GM20000 (cell line): ENCODE results near the gene OGFOD2.

Experiments used
- DNase-seq: peaks from one replicate; pipeline ENCODE4 v3.0.0; 2012; ENCODE audit warnings: low spot score
- TF ChIP-seq, protein P1 (sequence below): IDR thresholded peaks from 2 replicates; pipeline ENCODE4 v1.5.1; 2012; ENCODE audit warnings: mild to moderate bottlenecking, control low read depth; ENCODE audit errors: extremely low read depth, missing control alignments

Gene OGFOD2

DNA sequence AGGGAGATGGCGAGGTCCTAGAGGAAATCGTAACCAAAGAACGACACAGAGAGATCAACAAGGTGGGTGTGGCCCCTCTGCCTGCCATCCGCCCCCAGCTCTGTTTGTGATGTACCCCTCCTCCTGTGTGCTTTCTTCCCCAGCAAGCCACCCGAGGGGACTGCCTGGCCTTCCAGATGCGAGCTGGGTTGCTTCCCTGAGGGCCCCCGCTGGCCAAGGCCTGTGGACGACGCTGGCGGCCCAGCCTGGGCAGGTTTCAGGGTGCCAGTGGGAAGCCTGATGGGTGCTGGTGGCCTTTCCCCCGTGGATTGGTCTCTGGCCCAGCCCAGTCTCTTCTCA is 7.4 kb downstream of the OGFOD2 start:
- TF ChIP-seq, protein P1, sequence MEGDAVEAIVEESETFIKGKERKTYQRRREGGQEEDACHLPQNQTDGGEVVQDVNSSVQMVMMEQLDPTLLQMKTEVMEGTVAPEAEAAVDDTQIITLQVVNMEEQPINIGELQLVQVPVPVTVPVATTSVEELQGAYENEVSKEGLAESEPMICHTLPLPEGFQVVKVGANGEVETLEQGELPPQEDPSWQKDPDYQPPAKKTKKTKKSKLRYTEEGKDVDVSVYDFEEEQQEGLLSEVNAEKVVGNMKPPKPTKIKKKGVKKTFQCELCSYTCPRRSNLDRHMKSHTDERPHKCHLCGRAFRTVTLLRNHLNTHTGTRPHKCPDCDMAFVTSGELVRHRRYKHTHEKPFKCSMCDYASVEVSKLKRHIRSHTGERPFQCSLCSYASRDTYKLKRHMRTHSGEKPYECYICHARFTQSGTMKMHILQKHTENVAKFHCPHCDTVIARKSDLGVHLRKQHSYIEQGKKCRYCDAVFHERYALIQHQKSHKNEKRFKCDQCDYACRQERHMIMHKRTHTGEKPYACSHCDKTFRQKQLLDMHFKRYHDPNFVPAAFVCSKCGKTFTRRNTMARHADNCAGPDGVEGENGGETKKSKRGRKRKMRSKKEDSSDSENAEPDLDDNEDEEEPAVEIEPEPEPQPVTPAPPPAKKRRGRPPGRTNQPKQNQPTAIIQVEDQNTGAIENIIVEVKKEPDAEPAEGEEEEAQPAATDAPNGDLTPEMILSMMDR, result no peak
- DNase-seq, result no peak

DNA sequence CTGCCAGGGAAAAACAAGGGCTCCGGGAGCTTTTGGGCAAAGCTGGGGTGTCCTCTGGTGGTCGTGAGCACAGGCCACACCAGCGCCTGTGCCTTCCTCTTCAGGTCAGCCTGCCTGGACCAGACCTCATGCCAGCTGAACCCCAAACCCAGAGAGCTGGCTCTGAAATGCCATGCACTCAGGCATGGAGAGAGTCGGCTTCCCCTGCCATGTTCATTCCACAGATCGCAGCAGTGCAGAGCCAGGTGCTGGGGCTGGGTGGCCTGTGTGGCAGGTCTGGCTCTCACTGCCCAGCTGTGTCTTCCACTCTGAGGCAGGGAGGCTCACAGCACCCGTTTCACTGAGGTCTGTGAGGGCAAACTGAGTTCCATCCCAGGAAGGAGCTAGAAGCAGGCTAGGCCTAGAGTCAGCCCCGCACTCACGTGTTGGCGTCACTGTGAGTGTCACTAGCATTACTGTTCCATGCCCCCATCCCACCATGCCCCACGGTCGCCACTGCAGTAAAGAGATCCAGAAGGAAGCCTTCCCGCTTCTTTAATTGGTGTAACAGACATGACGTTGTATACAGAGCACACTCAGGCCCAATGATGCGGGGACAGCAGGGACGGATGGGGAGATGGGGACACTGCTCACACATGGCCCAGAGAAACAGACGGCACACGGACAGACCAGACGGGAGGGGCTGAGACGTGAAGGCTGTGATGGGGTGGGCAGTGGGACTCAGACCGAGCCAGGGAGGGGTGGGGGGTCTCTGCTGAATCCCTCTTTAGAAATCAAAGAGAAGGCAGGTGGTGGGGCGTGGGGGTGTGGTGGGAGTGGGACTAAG is 8.1 kb downstream of the OGFOD2 start:
- TF ChIP-seq, protein P1, result no peak

DNA sequence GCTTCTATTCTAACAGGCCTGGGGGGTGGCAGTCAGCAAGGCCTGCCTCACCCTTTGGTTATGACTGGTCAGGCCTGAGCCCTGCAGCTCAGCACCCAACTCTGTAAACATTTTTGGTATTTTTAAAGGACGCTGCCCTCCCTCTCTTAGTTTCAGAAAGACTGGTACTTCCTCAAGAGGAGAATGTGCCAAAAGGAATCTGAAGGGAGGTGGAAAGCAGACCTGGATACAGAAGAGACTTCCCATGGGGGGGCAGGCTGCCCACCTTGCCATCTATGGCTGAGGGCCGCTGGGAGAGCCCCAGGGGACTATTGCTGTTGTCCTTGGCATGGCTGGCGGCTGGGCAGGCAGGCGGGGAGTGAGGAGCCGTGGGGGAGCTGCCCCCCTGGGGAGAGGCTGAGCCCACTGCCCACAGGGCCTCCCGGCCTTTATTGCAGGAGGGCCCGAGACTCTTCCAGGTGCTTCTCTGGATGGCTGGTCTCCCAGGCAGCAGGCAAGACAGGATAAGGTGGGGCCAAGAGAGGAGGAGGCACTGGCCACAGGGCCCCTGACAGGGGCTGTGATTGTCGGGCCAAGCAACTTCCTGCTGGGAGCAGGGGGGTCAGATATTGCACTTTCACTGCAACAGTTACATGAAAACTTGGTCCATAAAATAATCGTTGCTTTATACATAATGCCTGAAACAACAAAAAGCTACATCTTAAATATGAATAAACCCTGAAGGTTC is 8.9 kb downstream of the OGFOD2 start:
- TF ChIP-seq, protein P1, result no peak
- DNase-seq, result no peak

More for the DNA sequence above, 8.1 kb downstream of the OGFOD2 start:
- DNase-seq, result no peak

DNA sequence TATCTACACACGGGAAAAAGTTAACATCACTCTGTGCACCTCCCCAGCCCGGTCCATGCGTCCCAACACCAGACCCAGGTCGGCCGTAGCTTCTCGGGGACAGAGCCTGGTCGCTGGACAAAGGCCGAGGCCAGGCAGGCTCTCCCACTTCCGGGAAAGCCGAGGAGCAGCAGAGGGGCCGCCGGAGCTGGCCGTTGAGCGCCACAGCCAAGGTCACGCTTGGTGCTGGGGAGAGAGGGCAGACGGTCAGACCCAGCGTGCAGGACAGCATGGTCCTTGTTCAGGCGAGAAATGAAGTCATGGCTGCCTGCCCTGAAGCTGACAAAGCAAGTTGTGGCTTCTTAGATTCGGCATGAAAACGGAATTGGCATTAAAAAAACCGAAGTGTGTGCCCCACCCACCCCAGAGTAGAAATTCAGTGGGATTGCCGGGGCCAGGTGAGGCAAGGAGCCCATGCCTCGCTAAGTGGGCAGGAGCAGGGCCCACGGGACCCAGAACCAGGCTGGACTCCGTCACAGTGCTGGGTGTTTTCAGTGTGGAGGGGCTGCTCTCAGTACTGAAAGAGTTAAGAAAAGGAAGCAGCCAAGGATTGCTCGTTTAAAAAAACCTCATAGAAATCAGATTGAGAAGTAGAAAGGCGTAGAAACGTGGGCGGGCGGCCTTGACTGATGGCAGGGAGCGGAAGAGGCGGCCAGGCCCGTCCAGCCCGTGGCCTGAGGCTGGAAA is 9.7 kb downstream of the OGFOD2 start:
- TF ChIP-seq, protein P1, result no peak
- DNase-seq, result peak; percentile 23

DNA sequence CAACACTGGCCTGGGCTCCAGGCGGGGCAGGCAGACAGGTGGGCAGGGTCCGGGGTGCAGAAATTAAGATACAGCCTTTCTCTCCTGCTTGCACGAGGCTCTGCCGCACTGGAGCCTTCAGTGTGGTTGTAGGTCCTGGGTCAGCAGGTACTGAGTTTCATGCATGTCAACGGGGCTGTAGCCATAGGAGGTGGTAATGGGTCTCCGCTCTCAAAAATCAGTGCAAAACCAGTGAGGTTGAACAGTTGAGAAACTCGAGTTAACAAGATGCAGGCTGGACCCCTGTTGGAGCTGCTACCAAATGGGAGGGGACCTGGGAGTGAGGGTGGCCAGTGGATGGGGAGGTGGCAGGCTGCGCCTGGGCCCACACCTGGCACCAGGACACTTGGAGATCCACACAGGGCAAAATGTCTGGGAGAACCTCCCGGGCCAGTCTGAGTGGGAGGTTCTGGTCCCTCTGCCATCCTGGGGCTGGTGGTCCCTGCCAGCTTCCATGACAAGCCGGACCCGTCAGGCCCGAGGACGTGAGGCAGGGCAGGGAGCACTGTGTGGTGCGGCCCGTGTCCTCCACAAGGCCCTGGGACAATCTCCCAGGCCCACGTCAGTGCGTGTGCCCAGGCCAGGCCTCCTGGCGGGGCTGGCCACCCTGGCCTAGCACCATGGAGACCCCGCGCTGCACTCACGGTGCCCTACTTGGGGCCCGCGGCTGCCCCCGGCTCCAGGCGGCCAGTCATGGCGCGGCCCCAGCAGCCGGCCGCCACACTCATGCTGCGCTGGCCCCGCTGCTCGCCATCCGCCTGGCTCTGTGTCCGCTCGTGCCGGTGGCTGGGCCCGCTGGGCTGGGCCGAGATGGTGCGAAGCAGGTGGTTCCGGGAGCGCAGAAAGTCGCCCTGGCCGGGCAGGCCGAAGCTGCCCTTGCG is 10.6 kb downstream of the OGFOD2 start:
- TF ChIP-seq, protein P1, result no peak
- peak; percentile 32 for DNase-seq

DNA sequence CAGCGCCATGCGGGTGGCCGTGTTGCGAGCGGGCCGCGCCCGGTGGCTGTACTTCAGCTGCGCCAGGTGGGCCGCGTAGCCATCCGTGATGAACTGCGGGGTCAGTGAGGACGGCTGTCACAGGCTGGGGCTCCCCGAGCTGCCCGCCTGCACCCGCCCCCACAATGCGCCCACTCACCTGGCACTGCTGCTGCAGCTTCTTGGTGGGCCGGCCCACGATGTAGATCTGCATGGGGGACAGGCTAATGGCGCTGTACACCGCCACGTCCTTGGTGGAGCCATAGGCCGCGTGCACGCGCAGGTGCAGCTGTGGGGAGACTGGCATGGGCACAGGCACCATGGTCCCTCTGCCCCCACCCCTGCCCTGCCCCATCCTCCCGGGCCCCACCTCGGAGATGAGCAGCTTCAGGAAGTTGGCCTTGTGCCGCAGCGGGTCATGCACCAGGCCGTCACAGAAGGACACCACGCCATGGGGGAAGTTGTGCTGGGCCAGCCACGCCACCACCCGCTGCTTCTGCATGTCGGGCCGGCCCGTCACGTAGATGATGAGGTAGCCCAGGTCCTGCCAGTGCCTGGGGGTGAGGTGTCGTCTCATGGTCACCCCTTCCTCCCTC is 11.3 kb downstream of the OGFOD2 start:
- peak; percentile 27 for DNase-seq
- TF ChIP-seq, protein P1, result no peak
